Astrocyte (in vitro differentiated cells and primary cell): ENCODE measurements around the gene DCUN1D5.

Experiments used
- EZH2 ChIP-seq: IDR thresholded peaks from 2 replicates; pipeline ENCODE4 v1.6.1; 2012; ENCODE audit warnings: mild to moderate bottlenecking, low read length, inconsistent platforms; ENCODE audit not compliant: insufficient read depth
- TF ChIP-seq, protein P1 (sequence below): IDR thresholded peaks from 2 replicates; pipeline ENCODE4 v1.5.1; 2011; ENCODE audit warnings: low read depth, mild to moderate bottlenecking, inconsistent platforms, low read length, moderate library complexity; ENCODE audit not compliant: insufficient read depth

DNA sequence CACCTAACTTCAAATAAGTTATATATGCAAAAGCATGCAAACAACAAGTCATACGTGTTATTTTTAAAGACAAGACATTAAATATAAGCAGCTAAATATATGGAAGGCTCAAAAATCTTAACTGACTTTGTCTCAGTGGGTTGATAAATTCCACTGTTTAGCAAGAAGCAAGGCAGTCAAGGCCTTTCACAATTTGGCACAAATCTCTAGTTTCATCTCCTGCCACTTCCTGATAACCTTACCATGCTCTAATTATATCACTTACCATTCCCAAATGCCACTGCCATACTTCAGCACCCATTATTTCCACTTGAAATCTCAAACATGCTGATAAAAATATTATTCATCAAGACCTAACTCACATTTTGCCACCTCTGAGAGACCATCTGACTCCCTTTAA, 24.8 kb downstream of the DCUN1D5 start:
- TF ChIP-seq, protein P1, sequence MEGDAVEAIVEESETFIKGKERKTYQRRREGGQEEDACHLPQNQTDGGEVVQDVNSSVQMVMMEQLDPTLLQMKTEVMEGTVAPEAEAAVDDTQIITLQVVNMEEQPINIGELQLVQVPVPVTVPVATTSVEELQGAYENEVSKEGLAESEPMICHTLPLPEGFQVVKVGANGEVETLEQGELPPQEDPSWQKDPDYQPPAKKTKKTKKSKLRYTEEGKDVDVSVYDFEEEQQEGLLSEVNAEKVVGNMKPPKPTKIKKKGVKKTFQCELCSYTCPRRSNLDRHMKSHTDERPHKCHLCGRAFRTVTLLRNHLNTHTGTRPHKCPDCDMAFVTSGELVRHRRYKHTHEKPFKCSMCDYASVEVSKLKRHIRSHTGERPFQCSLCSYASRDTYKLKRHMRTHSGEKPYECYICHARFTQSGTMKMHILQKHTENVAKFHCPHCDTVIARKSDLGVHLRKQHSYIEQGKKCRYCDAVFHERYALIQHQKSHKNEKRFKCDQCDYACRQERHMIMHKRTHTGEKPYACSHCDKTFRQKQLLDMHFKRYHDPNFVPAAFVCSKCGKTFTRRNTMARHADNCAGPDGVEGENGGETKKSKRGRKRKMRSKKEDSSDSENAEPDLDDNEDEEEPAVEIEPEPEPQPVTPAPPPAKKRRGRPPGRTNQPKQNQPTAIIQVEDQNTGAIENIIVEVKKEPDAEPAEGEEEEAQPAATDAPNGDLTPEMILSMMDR = no peak
- no peak for TF ChIP-seq EZH2
